ENCODE data around the gene SLC5A6.

DNA sequence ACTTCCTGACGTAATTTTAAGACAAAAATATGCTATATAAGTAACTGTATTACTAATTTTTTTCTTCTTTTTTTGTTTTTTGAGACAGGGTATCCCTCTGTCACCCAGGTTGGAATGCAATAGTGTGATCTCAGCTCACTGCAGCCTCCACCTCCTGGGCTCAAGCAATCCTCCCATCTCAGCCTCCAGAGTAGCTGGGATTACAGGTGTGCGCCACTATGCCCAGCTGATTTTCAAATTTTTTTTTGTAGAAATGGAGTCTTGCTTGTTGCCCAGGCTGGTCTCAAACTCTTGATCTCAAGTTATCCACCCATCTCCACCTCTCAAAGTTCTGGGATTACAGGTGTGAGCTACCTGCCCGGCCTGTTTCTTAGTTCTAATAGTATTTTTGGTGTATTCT is 33.6 kb downstream of the SLC5A6 start:
- TF ChIP-seq, protein P1, sequence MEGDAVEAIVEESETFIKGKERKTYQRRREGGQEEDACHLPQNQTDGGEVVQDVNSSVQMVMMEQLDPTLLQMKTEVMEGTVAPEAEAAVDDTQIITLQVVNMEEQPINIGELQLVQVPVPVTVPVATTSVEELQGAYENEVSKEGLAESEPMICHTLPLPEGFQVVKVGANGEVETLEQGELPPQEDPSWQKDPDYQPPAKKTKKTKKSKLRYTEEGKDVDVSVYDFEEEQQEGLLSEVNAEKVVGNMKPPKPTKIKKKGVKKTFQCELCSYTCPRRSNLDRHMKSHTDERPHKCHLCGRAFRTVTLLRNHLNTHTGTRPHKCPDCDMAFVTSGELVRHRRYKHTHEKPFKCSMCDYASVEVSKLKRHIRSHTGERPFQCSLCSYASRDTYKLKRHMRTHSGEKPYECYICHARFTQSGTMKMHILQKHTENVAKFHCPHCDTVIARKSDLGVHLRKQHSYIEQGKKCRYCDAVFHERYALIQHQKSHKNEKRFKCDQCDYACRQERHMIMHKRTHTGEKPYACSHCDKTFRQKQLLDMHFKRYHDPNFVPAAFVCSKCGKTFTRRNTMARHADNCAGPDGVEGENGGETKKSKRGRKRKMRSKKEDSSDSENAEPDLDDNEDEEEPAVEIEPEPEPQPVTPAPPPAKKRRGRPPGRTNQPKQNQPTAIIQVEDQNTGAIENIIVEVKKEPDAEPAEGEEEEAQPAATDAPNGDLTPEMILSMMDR (IDR thresholded peaks at IDR 0.05): no peak
- no peak for TF ChIP-seq POLR2A (IDR thresholded peaks at IDR 0.05)
- TF ChIP-seq POLR2AphosphoS5 (IDR thresholded peaks at IDR 0.05): no peak

Data from transverse colon (tissue), 4 donors.